Measurements from ENCODE around the gene CYB561. TPM values are rescaled to one million over a fixed set of nuclear protein-coding genes. Genes with fewer than 3 reads are reported as not detected.
A peak's percentile ranks its signal among the peaks of the same experiment; 100 is the strongest.

Gene CYB561
- total and polyA plus RNA-seq, 2 experiments from 2014 or later: 15.9 to 19.1 TPM

GRCh38 chr17:63387656-63388340 lies 58.3 kb downstream of the CYB561 start:
- no peak for TF ChIP-seq EZH2phosphoT487 (IDR thresholded peaks at IDR 0.05; ENCODE audit: insufficient read depth, low read depth)
- TF ChIP-seq EZH2 (IDR thresholded peaks at IDR 0.05; ENCODE audit: insufficient read depth, poor library complexity, severe bottlenecking): no peak
- Histone ChIP-seq H3K9me3 (ENCODE audit: low read depth) (no peaks in the 10 kb centered on the region), H2AFZ (no peak overlapping the region), H3F3A (ENCODE audit: insufficient read depth) (peaks cover 9% of the 10 kb centered on the region), H3K27ac (no peak overlapping the region), H3K9ac (no peak overlapping the region), H3K4me2 (ENCODE audit: unreplicated experiment) (no peak overlapping the region), H3K36me3 (ENCODE audit: low read depth) (peaks cover 24% of the 10 kb centered on the region), H3K4me3 (no peak overlapping the region), H3K79me2 (ENCODE audit: insufficient read depth) (peaks cover 38% of the 10 kb centered on the region), H4K20me1 (ENCODE audit: insufficient read depth) (no peaks in the 10 kb centered on the region), H3K27me3 (replicated peaks; ENCODE audit: insufficient read depth) (no peaks in the 10 kb centered on the region), H3K9me2 (ENCODE audit: insufficient read depth) (no peaks in the 10 kb centered on the region), H3K4me1 (ENCODE audit: insufficient read depth) (peaks cover 9% of the 10 kb centered on the region)
- WGBS, 2 experiments (ENCODE audit: low coverage in 1 of 2, low lambda C conversion rate in 2 of 2, missing lambda C conversion rate in 2 of 2): 92 to 93% methylated on average over 4 of the region's 4 CpGs
- in situ Hi-C loops (cut with MboI): no loop called here
- no peak for DNase-seq

- Histone ChIP-seq H3K27ac (no peak overlapping the region; the same call in 1 of the 2 replicates), H3K79me2 (ENCODE audit: insufficient read depth) (peaks cover 54% of the 10 kb centered on the region), H3K9me2 (ENCODE audit: insufficient read depth) (no peaks in the 10 kb centered on the region), H3K4me2 (ENCODE audit: unreplicated experiment) (peak overlapping the region; percentile 35), H3K27me3 (replicated peaks; ENCODE audit: insufficient read depth) (no peaks in the 10 kb centered on the region), H2AFZ (no peak overlapping the region), H3K9me3 (ENCODE audit: low read depth) (no peaks in the 10 kb centered on the region), H4K20me1 (ENCODE audit: insufficient read depth) (no peaks in the 10 kb centered on the region), H3K4me3 (no peak overlapping the region), H3K9ac (no peak overlapping the region), H3K4me1 (ENCODE audit: insufficient read depth) (peaks cover 35% of the 10 kb centered on the region), H3F3A (ENCODE audit: insufficient read depth) (peaks cover 41% of the 10 kb centered on the region), H3K36me3 (ENCODE audit: low read depth) (peaks cover 22% of the 10 kb centered on the region)
- DNase-seq: peak; percentile 65
- no peak for TF ChIP-seq EZH2phosphoT487 (IDR thresholded peaks at IDR 0.05; ENCODE audit: insufficient read depth, low read depth)
- no peak for TF ChIP-seq EZH2 (IDR thresholded peaks at IDR 0.05; ENCODE audit: insufficient read depth, poor library complexity, severe bottlenecking)
- in situ Hi-C loops (cut with MboI): no loop called here
These were observed 63.3 kb downstream of the CYB561 start for GRCh38 chr17:63382826-63383225.

Small RNA genes lying within 50 kb of the gene (small RNA-seq; reads per million reads assigned to genes)
- gene AC005828.6 (ENCODE audit: low read depth, low replicate concordance): not detected

Other genes starting within 250 kb of the CYB561 start
- gene ACE, start 30.8 kb upstream of the CYB561 start, total RNA-seq (2014; rRNA removed; shearing (Covaris generic)): 3.2 and 3.4 TPM in 2 replicates
- gene ACE, start 30.8 kb upstream of the CYB561 start, polyA plus RNA-seq (2016; fragmentation: Nextera tagmentation; extraction: Ambion mirVana): 1.6 and 2.2 TPM in 2 replicates
- gene KCNH6, start 77.1 kb upstream of the CYB561 start, total RNA-seq (2014; rRNA removed; shearing (Covaris generic)): not detected in 2 replicates
- gene KCNH6, start 77.1 kb upstream of the CYB561 start, polyA plus RNA-seq (2016; fragmentation: Nextera tagmentation; extraction: Ambion mirVana): not detected in 2 replicates
- gene DCAF7, start 104.2 kb upstream of the CYB561 start, total RNA-seq (2014; rRNA removed; shearing (Covaris generic)): 21.2 and 21.6 TPM in 2 replicates
- 38.2 and 38.4 TPM in 2 replicates for gene DCAF7, start 104.2 kb upstream of the CYB561 start, polyA plus RNA-seq (2016; fragmentation: Nextera tagmentation; extraction: Ambion mirVana)
- gene TACO1, start 154.6 kb upstream of the CYB561 start, total RNA-seq (2014; rRNA removed; shearing (Covaris generic)): 7.9 and 16.4 TPM in 2 replicates
- 22.3 and 23.8 TPM in 2 replicates for gene TACO1, start 154.6 kb upstream of the CYB561 start, polyA plus RNA-seq (2016; fragmentation: Nextera tagmentation; extraction: Ambion mirVana)
- gene MAP3K3, start 176.1 kb upstream of the CYB561 start, total RNA-seq (2014; rRNA removed; shearing (Covaris generic)): 36.7 and 49.3 TPM in 2 replicates
- 8.6 and 12.2 TPM in 2 replicates for gene MAP3K3, start 176.1 kb upstream of the CYB561 start, polyA plus RNA-seq (2016; fragmentation: Nextera tagmentation; extraction: Ambion mirVana)

Measured in GM23248 (cell line).